ENCODE measurements around the gene PVR. TPM values are rescaled to one million over a fixed set of nuclear protein-coding genes. Genes with fewer than 3 reads are reported as not detected.

PVR gene
- total and polyA plus RNA-seq, 2 of the 4 experiments (the other 2 are of a cell fraction) = 106 to 122 TPM

GRCh38 chr19:44683434-44684210, 39.9 kb downstream of the PVR start:
- Histone ChIP-seq H3K4me2 (ENCODE audit: low read depth, low read length) (no peak overlapping the region), H3K9ac (ENCODE audit: low read depth, low read length) (no peak overlapping the region), H4K5ac (ENCODE audit: low read depth, low read length) (no peak overlapping the region; the same call in 1 of the 2 replicates), H3K56ac (ENCODE audit: extremely low read depth, insufficient read depth, low read length) (no peak overlapping the region), H2AFZ (replicated peaks; ENCODE audit: low read length, poor library complexity) (peak overlapping the region; percentile 63), H2BK20ac (ENCODE audit: low read depth, low read length) (peak overlapping the region; percentile 17; the same call in 1 of the 2 replicates), H3K36me3 (ENCODE audit: control insufficient read depth, insufficient read depth, low read length) (peaks cover 16% of the 10 kb centered on the region; the same call in 1 of the 2 replicates), H3K18ac (ENCODE audit: low read depth, low read length) (no peak overlapping the region; the same call in 1 of the 2 replicates), H3K4me3 (ENCODE audit: insufficient read depth, low read depth, low read length) (no peak overlapping the region), H4K91ac (ENCODE audit: insufficient read depth, low read depth, low read length) (peak overlapping the region; percentile 51), H2BK5ac (ENCODE audit: low read depth, low read length, poor library complexity, severe bottlenecking) (peak overlapping the region; percentile 52), H3K9me1 (ENCODE audit: insufficient read depth, low read length) (no peaks in the 10 kb centered on the region; the same call in 1 of the 2 replicates), H2BK15ac (ENCODE audit: low read depth, low read length) (0 out of 3 replicates have a peak overlapping the region, but pooled peaks have one; percentile 26), H3K23ac (ENCODE audit: low read depth, low read length) (no peak overlapping the region), H3K14ac (replicated peaks; ENCODE audit: low read depth, low read length) (0 out of 2 replicates have a peak overlapping the region, but pooled peaks have one; percentile 52), H4K8ac (ENCODE audit: low read depth in 2 of 2, low read length in 2 of 2) (peak overlapping the region; percentile 46 to 99; a peak in 2 of 4 replicates), H2AK9ac (replicated peaks; ENCODE audit: low read depth, low read length, poor library complexity) (peak overlapping the region; percentile 65), H3K4me1 (ENCODE audit: control insufficient read depth, insufficient read depth, low read length) (peaks cover 2% of the 10 kb centered on the region), H3K27ac (ENCODE audit: insufficient read depth, low read length) (peak overlapping the region; percentile 22; the same call in 1 of the 2 replicates), H2BK120ac (ENCODE audit: low read depth, low read length) (peak overlapping the region; percentile 78), H3K79me1 (ENCODE audit: low read depth in 1 of 2, low read length in 2 of 2) (0 out of 4 replicates have a peak, but pooled peaks cover 0 to 3% of the 10 kb centered on the region in 2 experiments), H3K27me3 (ENCODE audit: control insufficient read depth, insufficient read depth, low read length) (no peaks in the 10 kb centered on the region), H4K20me1 (ENCODE audit: insufficient read depth, low read length) (no peaks in the 10 kb centered on the region), H3K4ac (ENCODE audit: low read depth, low read length) (peak overlapping the region; percentile 49), H2AK5ac (ENCODE audit: low read depth, low read length) (peak overlapping the region; percentile 87), H3K9me3 (ENCODE audit: control insufficient read depth, insufficient read depth, low read length) (no peaks in the 10 kb centered on the region)
- no peak for DNase-seq
- WGBS, 2 experiments (ENCODE audit: extremely low coverage in 2 of 2, insufficient read length in 1 of 2) = 80% methylated on average over 7 of the region's 9 CpGs; no CpG with 5 or more reads in 1 of the 2 experiments
- ChIA-PET CTCF (no interaction called here), POLR2A (ENCODE audit: unreplicated experiment) (no interaction called here)
- in situ Hi-C loops (cut with MboI; ENCODE audit: low sequenced_read_pairs) (loop anchor here (10.0 kb wide), 1 partner anchor 271 kb away; the partner anchor contains the start of gene CLPTM1), intact Hi-C loops (cut with micrococcal nuclease) (no loop called here), dilution Hi-C loops (cut with HindIII; ENCODE audit: low sequenced_read_pairs, unreplicated experiment) (no loop called here)
- TSS peak; percentile 97 for BruUV-seq (replicated peaks)
- no peak for ATAC-seq (ENCODE audit: low read depth)
- TF ChIP-seq, protein P1, sequence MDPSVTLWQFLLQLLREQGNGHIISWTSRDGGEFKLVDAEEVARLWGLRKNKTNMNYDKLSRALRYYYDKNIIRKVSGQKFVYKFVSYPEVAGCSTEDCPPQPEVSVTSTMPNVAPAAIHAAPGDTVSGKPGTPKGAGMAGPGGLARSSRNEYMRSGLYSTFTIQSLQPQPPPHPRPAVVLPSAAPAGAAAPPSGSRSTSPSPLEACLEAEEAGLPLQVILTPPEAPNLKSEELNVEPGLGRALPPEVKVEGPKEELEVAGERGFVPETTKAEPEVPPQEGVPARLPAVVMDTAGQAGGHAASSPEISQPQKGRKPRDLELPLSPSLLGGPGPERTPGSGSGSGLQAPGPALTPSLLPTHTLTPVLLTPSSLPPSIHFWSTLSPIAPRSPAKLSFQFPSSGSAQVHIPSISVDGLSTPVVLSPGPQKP (IDR thresholded peaks at IDR 0.05; ENCODE audit: borderline replicate concordance, low read depth, low read length) = no peak
- TF ChIP-seq MXI1 (IDR thresholded peaks at IDR 0.05; ENCODE audit: borderline replicate concordance, low read depth, low read length) (no peak), RAD21 (IDR thresholded peaks at IDR 0.05; ENCODE audit: low read length) (no peak), POLR2A (IDR thresholded peaks at IDR 0.05; ENCODE audit: low read depth, low read length) (no peak), MAFK (IDR thresholded peaks at IDR 0.05; ENCODE audit: low read depth, low read length) (no peak), CEBPB (IDR thresholded peaks at IDR 0.05; ENCODE audit: low read depth, low read length) (no peak), BHLHE40 (IDR thresholded peaks at IDR 0.05; ENCODE audit: low read depth, low read length) (no peak), NFE2L2 (IDR thresholded peaks at IDR 0.05; ENCODE audit: low read depth, low read length) (no peak), SMC3 (IDR thresholded peaks at IDR 0.05; ENCODE audit: low read depth, low read length) (no peak), CHD1 (IDR thresholded peaks at IDR 0.05; ENCODE audit: low read depth, low read length) (no peak), RCOR1 (IDR thresholded peaks at IDR 0.05; ENCODE audit: insufficient replicate concordance, low read length) (no peak), FOS (IDR thresholded peaks at IDR 0.05; ENCODE audit: low read depth, low read length) (no peak)
- TF ChIP-seq, protein P2, sequence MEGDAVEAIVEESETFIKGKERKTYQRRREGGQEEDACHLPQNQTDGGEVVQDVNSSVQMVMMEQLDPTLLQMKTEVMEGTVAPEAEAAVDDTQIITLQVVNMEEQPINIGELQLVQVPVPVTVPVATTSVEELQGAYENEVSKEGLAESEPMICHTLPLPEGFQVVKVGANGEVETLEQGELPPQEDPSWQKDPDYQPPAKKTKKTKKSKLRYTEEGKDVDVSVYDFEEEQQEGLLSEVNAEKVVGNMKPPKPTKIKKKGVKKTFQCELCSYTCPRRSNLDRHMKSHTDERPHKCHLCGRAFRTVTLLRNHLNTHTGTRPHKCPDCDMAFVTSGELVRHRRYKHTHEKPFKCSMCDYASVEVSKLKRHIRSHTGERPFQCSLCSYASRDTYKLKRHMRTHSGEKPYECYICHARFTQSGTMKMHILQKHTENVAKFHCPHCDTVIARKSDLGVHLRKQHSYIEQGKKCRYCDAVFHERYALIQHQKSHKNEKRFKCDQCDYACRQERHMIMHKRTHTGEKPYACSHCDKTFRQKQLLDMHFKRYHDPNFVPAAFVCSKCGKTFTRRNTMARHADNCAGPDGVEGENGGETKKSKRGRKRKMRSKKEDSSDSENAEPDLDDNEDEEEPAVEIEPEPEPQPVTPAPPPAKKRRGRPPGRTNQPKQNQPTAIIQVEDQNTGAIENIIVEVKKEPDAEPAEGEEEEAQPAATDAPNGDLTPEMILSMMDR (conservative IDR thresholded peaks at IDR 0.05; ENCODE audit: low read depth, low read length) = no peak
- TF ChIP-seq, protein P3, sequence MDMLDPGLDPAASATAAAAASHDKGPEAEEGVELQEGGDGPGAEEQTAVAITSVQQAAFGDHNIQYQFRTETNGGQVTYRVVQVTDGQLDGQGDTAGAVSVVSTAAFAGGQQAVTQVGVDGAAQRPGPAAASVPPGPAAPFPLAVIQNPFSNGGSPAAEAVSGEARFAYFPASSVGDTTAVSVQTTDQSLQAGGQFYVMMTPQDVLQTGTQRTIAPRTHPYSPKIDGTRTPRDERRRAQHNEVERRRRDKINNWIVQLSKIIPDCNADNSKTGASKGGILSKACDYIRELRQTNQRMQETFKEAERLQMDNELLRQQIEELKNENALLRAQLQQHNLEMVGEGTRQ (IDR thresholded peaks at IDR 0.05; ENCODE audit: low read depth, low read length) = no peak
